Measurements from ENCODE around the gene FAM161A.

The FAM161A gene

GRCh38 chr2:61811821-61812220 lies 42.0 kb downstream of the FAM161A start:
- no peak for TF ChIP-seq CREB1 (IDR thresholded peaks at IDR 0.05; ENCODE audit: low read depth)
- no peak for TF ChIP-seq FOXM1 (IDR thresholded peaks at IDR 0.05; ENCODE audit: borderline replicate concordance, low read depth)
- TF ChIP-seq EGR1 (IDR thresholded peaks at IDR 0.05), result no peak
- no peak for TF ChIP-seq RAD21 (IDR thresholded peaks at IDR 0.05; ENCODE audit: low read depth)
- no peak for TF ChIP-seq NFIC (IDR thresholded peaks at IDR 0.05)
- TF ChIP-seq REST (IDR thresholded peaks at IDR 0.05; ENCODE audit: low read depth), result no peak
- no peak for TF ChIP-seq CEBPB (IDR thresholded peaks at IDR 0.05)
- no peak for TF ChIP-seq TAF1 (IDR thresholded peaks at IDR 0.05; ENCODE audit: low read depth)
- TF ChIP-seq, protein P1, sequence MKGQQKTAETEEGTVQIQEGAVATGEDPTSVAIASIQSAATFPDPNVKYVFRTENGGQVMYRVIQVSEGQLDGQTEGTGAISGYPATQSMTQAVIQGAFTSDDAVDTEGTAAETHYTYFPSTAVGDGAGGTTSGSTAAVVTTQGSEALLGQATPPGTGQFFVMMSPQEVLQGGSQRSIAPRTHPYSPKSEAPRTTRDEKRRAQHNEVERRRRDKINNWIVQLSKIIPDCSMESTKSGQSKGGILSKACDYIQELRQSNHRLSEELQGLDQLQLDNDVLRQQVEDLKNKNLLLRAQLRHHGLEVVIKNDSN (IDR thresholded peaks at IDR 0.05), result no peak
- no peak for TF ChIP-seq ZBTB7A (IDR thresholded peaks at IDR 0.05; ENCODE audit: low read depth)
- TF ChIP-seq EP300 (IDR thresholded peaks at IDR 0.05; ENCODE audit: borderline replicate concordance), result no peak
- no peak for TF ChIP-seq TEAD4 (IDR thresholded peaks at IDR 0.05)
- TF ChIP-seq, protein P2, sequence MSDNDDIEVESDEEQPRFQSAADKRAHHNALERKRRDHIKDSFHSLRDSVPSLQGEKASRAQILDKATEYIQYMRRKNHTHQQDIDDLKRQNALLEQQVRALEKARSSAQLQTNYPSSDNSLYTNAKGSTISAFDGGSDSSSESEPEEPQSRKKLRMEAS (IDR thresholded peaks at IDR 0.05), result no peak
- TF ChIP-seq TCF12 (IDR thresholded peaks at IDR 0.05; ENCODE audit: low read depth), result no peak
- TF ChIP-seq YY1 (IDR thresholded peaks at IDR 0.05; ENCODE audit: low read depth), result no peak

- TF ChIP-seq RAD21 (IDR thresholded peaks at IDR 0.05; ENCODE audit: low read depth) (no peak), TCF12 (IDR thresholded peaks at IDR 0.05; ENCODE audit: low read depth) (no peak), EP300 (IDR thresholded peaks at IDR 0.05; ENCODE audit: borderline replicate concordance) (no peak), CREB1 (IDR thresholded peaks at IDR 0.05; ENCODE audit: low read depth) (no peak), EGR1 (IDR thresholded peaks at IDR 0.05) (no peak), TEAD4 (IDR thresholded peaks at IDR 0.05) (no peak), REST (IDR thresholded peaks at IDR 0.05; ENCODE audit: low read depth) (no peak), YY1 (IDR thresholded peaks at IDR 0.05; ENCODE audit: low read depth) (no peak), ZBTB7A (IDR thresholded peaks at IDR 0.05; ENCODE audit: low read depth) (no peak), TAF1 (IDR thresholded peaks at IDR 0.05; ENCODE audit: low read depth) (no peak), FOXM1 (IDR thresholded peaks at IDR 0.05; ENCODE audit: borderline replicate concordance, low read depth) (no peak), CEBPB (IDR thresholded peaks at IDR 0.05) (no peak), NFIC (IDR thresholded peaks at IDR 0.05) (no peak)
- TF ChIP-seq, protein P1 (IDR thresholded peaks at IDR 0.05), result no peak
- TF ChIP-seq, protein P2 (IDR thresholded peaks at IDR 0.05), result no peak
Observed at GRCh38 chr2:61807036-61807757, 46.7 kb downstream of the FAM161A start.

- TF ChIP-seq, protein P1 (IDR thresholded peaks at IDR 0.05), result no peak
- TF ChIP-seq EP300 (IDR thresholded peaks at IDR 0.05; ENCODE audit: borderline replicate concordance), result no peak
- TF ChIP-seq FOXM1 (IDR thresholded peaks at IDR 0.05; ENCODE audit: borderline replicate concordance, low read depth), result no peak
- no peak for TF ChIP-seq TEAD4 (IDR thresholded peaks at IDR 0.05)
- TF ChIP-seq REST (IDR thresholded peaks at IDR 0.05; ENCODE audit: low read depth), result no peak
- TF ChIP-seq TAF1 (IDR thresholded peaks at IDR 0.05; ENCODE audit: low read depth), result no peak
- TF ChIP-seq EGR1 (IDR thresholded peaks at IDR 0.05), result no peak
- TF ChIP-seq NFIC (IDR thresholded peaks at IDR 0.05), result no peak
Observed at GRCh38 chr2:61802548-61802947, 51.3 kb downstream of the FAM161A start.

DNA sequence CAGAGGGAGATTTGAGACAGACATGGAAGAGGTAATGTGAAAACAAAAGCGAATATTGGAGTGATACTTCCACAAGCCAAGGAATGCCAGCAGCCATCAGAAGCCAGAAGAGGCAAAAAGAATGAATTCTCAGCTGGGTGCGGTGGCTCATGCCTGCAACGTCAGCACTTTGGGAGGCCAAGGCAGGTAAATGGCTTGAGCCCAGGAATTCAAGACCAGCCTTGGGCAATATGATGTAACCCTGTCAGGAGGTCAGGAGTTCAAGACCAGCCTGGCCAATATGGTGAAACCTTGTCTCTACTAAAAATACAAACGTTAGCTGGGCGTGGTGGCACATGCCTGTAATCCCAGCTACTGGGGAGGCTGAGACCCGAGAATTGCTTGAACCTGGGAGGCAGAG lies 54.8 kb downstream of the FAM161A start:
- TF ChIP-seq FOXM1 (IDR thresholded peaks at IDR 0.05; ENCODE audit: borderline replicate concordance, low read depth) (no peak), EP300 (IDR thresholded peaks at IDR 0.05; ENCODE audit: borderline replicate concordance) (no peak), REST (IDR thresholded peaks at IDR 0.05; ENCODE audit: low read depth) (no peak), TAF1 (IDR thresholded peaks at IDR 0.05; ENCODE audit: low read depth) (no peak), EGR1 (IDR thresholded peaks at IDR 0.05) (no peak), ZBTB7A (IDR thresholded peaks at IDR 0.05; ENCODE audit: low read depth) (no peak), TEAD4 (IDR thresholded peaks at IDR 0.05) (no peak), RAD21 (IDR thresholded peaks at IDR 0.05; ENCODE audit: low read depth) (no peak), TCF12 (IDR thresholded peaks at IDR 0.05; ENCODE audit: low read depth) (no peak), CEBPB (IDR thresholded peaks at IDR 0.05) (no peak), NFIC (IDR thresholded peaks at IDR 0.05) (no peak), CREB1 (IDR thresholded peaks at IDR 0.05; ENCODE audit: low read depth) (no peak)
- TF ChIP-seq, protein P2 (IDR thresholded peaks at IDR 0.05), result no peak
- TF ChIP-seq, protein P1 (IDR thresholded peaks at IDR 0.05), result no peak

Measured in Ishikawa (cell line).